NCI-H1417 treated with DMSO at 0.1 percent for 48 hours (cell line): ENCODE data around the gene ADAM19.

Experiments
- DNase-seq: peaks from one replicate; lab custom pipeline; 2025; lab: John Stamatoyannopoulos, UW

The ADAM19 gene

DNA sequence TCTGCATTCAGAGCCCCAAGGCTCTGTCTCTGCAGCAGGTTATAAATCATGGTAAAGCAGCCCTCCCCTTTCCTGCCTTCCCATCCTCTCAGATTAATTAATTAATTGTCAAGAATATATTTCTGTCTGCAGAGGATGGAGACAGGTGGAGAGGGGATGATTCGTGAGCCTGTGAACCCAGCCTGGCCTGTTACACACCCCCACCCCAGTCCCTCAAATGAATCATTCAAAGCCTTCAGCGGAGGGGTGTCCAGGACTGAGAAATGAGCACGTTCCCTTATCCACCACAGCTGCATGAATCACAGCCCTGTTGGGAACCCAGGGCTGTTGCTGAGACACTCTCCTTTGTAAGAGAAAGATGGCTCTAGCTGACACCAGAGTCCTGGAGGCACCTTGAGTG lies 59.6 kb downstream of the ADAM19 start:
- DNase-seq = no peak

GRCh38 chr5:157514974-157515373 lies 60.6 kb downstream of the ADAM19 start:
- DNase-seq = no peak

- no peak for DNase-seq
Measured at GRCh38 chr5:157513182-157513581, 62.4 kb downstream of the ADAM19 start.

DNA sequence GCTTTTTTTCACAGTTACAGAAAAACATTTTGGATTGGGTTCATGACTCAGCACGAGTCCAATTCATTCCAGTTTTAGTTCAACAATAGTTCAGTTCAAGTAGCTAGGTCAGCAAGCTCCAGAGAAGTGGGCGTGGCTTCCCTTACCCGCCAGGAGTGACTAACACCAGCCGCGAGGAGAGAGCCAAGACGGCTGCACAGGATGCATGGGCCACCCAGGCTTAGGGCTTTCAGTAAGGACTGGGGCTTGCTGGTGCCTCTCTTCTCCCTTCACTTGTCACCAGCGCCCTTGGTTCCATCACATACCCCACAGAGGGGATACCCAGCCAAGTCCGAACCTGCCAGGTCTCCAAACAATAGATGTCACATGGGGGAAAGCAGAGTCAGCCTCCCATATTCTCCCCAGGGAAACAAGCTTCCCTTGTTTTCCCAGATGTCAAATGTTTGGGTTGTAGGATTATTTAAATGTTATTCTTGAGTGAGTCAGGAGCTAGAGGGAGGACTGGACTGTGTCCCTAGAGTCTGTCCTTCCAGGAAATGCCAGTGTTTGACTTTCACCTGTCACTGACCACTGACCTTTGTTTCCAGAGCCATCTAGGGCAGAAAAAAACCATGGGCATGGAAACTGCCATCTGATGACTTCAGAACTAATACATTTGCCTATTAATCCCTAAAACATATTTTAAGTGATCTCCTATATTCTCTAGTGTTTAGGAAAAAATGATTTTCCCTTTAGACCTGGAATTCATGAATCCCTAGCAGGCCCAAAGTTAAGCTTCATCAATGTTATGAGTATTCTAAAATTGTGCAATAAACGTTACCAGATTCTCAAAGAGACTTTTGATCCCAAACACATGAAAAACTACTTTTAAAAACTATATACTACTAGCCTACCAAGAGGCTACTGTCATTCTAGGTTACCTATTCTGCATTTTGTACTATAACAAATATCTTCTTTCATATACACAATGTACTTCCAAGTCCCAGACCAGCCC lies 63.6 kb downstream of the ADAM19 start:
- no peak for DNase-seq

DNA sequence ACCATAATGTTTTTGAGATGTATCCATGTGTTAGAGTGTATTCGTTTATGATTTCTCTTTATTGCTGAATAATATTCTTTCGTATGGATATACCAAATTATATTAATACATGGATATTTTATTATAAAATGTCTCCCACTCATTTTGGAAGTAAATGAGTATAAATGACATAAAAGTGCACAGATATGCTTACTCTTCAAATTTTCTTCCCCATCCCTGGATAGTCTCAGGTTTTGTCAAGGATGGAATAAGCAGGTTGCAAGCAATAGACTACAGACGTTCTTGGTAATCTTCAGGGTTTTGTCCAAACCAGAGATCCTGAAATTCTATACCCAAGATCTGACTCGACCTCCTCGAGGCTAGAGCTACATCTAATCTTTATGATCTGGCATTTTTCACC lies 64.9 kb downstream of the ADAM19 start:
- no peak for DNase-seq

DNA sequence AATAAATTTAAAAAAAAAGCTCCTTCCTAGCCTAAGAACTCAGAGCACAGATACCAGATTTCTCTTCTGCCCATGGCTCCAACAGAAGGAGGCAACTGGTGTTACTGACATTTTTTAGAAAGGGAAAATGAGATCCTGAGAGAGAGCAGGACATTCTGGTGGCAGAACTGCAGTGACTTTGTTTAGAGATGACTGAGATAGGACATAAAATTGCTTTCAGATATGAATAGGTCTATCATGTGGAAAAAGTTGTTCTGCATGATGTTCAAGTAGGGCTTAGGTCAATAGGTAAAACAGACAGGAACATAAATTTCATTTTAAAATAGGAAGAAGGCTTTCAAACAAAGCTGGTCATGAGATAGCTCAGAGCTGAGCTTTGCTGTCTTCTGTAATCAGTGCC lies 66.0 kb downstream of the ADAM19 start:
- no peak for DNase-seq

DNA sequence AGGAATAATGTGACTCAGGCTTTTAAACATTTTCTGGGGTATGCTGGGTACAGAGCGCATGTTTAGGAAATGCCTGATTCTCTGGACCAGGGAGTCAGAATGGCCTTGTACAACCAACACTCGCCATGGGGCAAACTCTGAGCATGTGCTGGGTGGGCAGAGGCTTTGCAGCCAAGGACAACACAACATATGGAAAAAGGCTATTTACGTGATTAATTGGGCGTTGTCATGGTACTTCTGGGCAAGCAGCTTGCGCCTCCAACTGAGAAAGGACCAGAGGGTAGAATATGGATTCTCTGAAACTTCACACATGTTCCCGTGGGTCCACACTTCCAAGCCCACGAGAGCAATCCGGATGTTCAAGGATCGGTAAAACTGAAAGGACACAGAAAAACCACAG lies 66.5 kb downstream of the ADAM19 start:
- no peak for DNase-seq

- no peak for DNase-seq
Measured at GRCh38 chr5:157506981-157507780, 68.4 kb downstream of the ADAM19 start.

DNA sequence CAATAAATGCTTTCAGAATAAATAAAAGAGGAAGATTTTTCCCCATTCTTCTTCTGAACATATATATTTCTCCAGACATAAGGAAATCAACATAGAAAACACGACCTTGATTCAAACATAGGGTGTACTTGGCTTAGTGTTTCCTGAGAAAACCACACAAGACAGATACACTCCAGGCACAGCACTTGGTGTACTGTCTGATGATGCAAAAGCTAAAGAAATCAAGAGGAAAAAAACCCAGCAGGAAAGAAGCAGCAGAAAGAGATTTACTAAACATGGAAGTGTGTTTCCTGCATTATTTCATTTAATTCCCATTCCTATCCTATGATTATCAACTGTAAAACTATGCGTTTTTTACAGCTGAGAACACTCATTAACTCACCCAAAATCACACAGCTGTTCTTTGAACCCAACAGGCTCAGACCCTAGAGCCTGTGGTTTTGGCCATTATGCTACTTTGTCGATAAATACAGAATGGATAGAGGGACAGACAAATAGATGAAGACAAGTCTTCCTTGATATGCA lies 69.4 kb downstream of the ADAM19 start:
- DNase-seq = no peak

DNA sequence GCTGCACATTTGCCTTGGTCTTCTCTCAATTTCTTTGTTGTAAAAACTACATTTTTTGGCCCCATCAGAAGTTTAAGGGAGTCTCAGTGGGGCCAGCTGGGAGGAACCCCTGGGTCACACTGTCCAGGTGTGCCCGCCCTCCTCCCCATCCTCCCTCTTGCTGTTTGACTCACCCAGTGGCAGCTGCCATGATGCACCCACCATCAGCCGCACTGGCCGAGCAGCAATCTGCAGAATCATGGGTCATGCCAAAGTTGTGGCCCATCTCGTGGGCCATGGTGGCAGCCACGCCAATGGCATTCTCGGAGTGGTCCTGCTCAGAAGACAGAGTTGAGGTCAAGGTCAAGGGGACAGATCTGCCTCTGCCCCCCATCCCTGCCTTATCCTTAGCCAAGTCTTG lies 70.1 kb downstream of the ADAM19 start:
- DNase-seq = no peak

GRCh38 chr5:157504053-157504452 lies 71.5 kb downstream of the ADAM19 start:
- no peak for DNase-seq

- DNase-seq = no peak
Measured at GRCh38 chr5:157502143-157502647, 73.4 kb downstream of the ADAM19 start.

DNA sequence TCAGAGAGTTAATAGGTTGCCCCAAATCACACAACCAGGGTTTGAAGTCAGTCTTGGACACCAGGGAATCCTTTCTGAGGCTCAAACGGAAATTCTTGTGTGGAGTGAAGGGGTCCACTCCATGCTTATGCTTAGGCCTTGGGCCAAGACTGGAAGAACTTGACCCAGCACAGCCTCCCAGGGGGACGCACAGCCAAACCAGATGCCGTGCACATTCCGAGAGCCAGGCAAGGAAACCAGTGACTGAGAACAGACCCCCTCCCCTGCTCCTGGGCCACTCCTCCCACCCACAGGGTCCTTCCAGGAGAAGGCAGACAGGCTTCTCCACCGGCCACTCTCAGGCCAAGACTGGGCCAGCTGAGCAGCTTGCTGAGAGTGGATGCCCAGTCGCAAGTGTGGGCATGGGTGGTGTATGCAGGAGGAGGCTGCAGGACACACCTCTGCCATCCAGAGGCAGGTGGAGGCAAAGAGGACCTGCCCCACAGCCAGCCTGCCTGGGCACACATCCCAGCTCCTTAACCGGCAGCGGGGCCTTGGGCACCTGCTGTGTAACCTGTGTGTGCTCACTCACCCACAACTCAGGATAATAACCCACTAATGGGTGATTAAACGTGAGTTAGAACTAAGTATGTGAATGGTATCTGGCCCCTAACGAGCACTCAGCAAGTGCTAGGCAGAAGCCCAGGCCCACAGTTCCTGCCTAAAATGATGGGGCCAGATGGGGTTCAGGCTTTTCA lies 77.5 kb downstream of the ADAM19 start:
- no peak for DNase-seq

- DNase-seq = no peak
Measured at GRCh38 chr5:157496864-157497263, 78.7 kb downstream of the ADAM19 start.

GRCh38 chr5:157494178-157494832 lies 81.3 kb downstream of the ADAM19 start:
- no peak for DNase-seq

DNA sequence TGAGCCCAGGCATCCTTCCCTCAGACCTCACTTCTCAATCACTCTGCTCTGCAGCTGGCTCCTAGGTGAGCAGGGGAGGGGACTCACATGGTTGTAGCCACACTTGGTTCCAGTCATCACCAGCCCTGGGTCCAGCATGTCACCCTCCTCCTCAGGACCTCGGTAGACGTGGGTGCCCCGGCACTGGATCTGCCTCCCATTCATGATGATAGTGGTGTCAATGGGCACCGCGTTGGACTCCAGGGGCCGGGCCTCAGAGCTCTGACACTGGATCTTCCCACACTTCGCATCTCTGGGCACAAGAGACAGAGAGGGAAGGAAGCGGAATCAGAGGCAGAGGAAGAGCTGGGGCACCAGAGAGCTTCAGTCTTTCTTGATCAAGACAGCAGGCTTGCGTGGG lies 82.7 kb downstream of the ADAM19 start:
- DNase-seq = no peak

DNA sequence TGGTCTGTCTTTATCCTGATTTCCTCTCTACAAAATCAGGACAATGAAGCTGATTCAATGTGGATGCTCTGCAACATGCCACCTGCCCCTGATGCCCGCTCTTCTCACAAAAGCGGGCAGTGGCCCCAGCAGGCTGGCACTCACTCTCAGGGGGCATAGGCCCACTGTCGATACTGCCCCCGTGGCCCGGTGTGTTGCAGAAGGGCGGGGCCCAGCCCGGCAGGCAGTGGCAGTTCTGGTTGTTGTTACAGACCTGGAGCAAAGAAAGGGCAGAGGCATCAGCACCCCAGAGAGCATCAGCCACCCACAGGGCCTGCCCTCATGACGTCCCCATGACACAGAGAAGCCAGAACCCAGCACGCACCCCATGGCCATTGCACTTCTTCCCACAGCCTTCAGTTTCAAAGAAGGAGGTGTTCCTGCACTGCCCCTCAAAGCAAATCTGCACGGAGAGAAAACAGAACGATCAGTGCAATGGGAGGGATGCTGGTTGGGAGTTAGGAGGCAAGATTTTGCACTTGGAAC lies 84.0 kb downstream of the ADAM19 start:
- DNase-seq = no peak

DNA sequence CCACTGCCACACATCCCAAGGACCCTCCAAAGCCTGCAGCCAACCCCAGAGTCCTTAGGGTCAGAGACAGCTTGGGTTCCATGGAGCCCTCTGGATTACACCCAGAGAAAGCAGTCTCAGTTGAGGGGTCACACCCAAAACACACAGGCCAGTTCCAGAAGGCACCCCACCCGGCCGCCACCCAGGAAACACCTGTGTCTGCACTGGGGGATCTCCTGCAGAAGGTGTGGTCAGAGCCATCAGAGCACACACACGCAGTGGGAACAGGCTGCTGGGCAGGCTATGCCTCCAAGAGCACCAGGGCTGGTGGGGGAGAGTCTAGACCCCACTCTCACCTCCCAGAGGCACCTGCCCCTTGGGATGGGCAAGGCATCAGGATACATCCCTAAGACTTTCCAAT lies 88.2 kb downstream of the ADAM19 start:
- DNase-seq = no peak

- no peak for DNase-seq
Measured at GRCh38 chr5:157486861-157487260, 88.7 kb downstream of the ADAM19 start.

DNA sequence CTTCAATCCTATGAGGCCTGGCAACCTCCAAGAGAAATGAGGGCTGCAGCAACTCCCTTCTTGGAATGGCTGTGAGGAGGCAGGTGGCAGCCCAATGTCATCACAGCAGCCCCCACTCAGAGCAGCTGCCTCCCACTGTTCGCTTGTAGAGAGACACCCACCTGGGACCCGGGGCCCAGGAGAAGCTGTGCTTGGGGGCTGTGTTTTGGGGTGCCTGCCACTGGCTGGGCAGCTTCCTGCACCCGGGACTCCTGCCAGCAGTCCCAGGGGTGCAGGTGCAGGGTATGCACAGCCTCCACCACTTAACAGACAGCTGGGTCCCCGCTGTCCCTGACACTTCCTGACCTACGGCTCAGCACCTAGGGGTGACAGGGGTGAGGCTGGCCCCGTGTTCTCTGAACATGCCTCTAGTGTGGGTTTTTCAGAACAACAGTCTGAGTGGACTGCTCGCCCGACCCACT lies 89.3 kb downstream of the ADAM19 start:
- no peak for DNase-seq

GRCh38 chr5:157485811-157486210 lies 89.8 kb downstream of the ADAM19 start:
- DNase-seq = no peak
